Measurements from ENCODE around the gene MEF2A.

The MEF2A gene

DNA sequence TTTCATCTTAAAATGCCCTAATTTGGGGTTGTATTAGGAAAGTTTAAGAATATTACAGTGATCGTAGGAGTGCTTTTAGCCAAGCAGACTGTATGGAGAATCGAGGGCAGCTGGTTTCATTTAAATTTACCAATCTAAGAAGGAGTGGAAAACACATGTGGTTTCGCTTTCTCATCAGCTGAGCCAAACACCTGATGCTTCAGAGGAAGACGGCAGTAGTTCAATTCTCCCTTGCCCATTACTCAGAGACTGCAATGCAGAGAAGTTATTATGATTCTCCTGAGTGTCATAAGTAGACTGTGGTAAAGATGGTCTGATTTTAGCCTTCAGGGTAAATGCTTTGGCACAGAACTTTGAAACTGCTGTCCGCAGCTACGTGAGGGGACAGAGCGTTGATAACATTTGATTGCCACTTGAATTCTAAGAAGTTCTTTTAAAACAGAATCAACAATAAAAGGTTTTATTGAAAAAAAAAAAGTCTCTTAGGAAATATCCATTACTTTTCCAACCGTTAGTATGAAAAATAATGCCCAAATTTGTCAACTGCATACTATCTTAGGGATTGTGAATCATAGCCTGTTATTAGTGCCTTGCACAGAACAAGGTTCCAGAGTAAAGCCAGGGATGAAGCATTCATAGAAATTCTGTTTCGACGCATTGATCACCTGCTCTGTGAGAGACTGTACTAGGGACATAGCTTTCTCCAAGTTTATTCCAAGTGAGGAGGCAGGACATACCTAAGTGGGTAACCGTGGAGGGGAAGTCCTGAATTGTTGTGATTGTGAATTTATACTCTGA, 141.9 kb downstream of the MEF2A start:
- no peak for DNase-seq

DNA sequence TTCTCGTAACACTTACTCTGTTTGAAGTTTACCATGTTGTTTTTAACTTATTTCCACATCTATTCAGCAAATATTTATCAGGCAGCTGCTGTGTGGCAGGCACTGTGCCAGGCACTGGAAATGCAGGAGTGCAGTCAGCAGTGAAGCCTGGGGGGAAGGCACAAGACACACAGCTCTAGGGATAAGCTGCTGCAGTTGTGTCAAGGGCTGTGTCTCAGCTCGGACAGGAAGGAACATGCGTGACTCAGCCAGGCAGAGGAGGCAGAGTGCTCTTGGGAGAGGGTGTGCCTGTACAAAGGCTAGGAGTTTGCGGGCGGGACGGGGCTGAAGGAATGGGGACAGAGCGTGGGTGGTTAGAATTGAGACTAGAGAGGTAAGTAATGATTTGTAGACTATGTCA, 142.8 kb downstream of the MEF2A start:
- DNase-seq = no peak

DNA sequence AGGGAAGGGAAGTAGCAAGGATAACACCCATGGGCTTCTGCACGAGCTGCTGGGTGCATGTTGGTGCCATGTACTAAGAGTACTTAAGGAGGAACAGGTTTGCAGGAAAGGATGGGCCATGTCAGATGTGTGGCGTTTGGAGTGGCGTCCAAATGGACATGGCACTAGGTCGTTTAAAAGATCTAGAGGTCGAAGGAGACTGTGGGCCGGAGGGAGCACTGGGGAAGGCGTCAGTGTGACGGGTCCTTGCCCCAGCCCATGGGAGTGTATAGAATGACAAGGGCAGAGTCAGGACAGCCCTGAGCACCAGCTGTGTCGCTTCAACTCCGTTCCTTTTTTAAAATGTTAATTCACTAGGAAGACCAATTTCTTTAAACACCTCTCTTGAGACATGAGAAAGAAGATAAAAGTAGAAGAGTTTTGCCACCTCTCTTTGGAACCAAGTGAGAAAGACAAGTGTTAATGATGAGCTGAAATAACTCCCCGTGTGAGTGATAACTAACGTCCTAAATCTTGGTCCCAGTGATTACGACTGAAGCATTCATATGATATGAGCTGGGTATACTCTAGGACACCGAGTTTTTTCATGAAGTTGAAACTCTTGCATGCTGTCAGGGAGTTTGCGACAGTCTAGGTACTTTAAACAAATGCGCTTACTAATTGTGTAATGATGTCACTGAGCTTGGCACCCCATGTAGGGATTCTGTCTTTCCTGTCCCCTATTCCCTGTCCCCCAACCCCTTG, 143.6 kb downstream of the MEF2A start:
- no peak for DNase-seq

DNA sequence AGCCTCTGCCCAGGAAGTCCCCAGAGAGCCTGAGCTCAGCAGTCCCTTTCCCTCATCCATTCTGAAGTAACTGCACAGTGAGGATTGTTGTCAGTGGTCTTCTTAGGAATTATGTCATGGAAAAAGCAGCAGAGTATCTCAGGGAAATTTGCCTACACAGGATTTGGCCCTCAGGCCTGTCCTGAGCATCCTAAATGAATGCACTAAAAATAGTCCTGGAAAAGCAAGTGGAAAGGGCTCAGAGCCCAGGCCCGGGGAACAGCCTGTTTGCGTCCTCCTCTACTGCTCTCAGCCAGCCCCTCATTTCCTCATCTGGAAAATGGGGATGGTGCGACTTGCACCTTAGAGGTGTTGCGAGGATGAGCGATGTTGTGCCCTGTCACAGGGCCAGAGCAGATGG, 145.8 kb downstream of the MEF2A start:
- DNase-seq = no peak

DNA sequence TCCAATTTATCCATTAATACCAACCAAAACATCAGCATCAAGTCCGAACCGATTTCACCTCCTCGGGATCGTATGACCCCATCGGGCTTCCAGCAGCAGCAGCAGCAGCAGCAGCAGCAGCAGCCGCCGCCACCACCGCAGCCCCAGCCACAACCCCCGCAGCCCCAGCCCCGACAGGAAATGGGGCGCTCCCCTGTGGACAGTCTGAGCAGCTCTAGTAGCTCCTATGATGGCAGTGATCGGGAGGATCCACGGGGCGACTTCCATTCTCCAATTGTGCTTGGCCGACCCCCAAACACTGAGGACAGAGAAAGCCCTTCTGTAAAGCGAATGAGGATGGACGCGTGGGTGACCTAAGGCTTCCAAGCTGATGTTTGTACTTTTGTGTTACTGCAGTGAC, 146.6 kb downstream of the MEF2A start:
- no peak for DNase-seq

DNA sequence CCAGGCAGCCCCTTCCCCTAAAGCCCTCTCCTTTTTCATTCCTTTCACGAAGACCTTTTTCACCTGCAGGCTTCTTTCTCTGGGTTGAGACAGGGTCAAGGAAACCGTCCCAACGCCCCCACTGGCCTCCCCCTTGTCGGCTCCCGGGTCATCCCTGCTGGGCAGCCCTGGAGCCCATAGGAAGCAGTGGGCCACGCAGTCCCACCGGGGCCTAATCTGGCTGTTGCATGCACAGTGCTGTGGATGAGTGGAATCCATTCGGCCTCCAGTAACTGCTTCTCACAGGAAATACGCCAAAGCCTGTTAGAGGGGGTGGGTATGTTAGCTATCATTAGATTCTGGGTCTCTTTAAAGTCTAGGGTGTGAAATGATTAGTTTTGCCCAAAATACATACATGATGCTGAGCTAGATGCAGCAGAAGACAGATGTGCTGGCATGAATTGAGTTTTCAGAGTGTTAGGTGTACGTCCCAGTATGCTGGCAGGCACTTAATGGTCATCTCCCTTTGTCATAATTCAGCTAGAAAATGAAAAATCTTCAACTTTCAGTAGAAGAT, 150.8 kb downstream of the MEF2A start:
- DNase-seq = no peak

DNA sequence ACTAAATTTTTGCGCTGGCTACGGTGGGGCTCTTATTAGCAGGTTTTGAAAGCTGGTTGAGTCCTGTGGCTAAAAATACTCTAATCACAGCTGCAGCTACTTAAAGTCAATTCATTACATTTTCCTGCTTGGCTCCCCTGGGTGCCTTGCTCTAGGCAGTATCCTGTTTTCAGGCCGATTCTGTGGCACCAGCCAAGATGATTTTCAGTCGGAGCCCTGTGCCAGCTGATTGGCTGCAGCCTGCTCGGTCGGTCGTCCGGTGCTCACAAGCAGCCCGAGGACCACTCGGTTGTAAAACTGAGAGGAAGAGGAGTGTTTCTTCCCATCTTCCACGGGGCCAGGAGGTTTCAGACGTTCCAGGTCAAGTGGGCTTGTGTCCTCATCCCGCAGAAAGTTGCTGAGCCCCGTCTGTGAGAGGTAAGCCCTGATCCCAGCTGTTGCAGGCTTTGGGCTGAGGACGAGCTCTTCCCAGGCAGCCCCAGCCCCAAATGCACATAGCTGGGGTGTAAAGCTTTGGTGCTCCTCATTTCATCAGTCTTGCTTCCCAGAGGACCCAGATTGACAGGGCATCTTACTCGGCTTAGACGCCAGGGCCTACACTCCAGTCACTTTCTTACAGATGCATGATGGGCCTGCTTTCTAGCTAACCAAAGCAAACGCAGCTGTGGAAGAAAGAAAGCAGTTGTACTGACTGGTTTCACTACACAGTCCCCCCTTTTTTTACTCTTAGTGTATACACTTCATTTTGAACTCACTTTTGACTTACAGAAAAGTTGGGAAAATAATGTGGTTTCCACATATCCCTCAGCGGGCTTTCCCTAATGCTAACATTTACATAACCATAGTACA, 151.6 kb downstream of the MEF2A start:
- no peak for DNase-seq

DNA sequence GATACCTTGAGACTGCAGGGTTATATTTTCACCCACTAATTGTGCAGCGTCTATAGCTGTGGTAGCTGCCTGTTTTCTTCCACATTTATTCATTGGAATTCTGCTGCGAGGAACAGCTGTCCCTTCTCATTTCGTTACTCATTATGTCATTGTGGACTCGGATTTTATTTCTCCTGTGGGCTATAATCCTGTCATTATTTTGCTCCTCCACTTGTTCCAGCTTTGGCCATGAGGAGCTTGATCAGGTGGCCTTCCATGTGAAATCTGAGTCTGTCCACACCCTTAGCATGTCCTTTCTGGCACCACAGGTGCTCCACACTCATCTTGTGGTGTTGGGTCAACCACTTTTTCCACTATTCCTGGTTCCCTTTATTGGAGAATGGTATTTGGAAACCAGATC, 152.6 kb downstream of the MEF2A start:
- no peak for DNase-seq

DNA sequence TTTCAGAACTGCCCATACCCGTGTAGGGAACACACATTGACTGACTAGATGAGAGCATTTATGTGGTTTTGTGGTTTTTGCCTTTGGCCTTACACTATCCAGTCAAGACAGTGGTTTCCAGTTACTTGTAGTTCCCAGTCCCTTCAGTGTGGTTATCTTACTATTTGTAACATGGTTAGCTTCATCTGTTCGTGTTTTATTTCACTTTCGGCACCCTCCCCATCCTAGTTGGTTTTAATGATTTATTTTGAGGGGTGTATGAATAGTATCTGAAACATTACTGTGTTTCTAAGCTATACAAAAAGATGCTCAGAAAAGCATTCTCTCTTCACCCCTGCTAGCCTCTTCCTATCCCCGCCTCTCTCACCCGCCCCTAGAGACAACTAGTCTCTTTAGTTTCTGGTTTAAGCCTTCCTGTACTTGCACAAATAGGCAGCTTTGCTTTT, 153.3 kb downstream of the MEF2A start:
- DNase-seq = no peak

DNA sequence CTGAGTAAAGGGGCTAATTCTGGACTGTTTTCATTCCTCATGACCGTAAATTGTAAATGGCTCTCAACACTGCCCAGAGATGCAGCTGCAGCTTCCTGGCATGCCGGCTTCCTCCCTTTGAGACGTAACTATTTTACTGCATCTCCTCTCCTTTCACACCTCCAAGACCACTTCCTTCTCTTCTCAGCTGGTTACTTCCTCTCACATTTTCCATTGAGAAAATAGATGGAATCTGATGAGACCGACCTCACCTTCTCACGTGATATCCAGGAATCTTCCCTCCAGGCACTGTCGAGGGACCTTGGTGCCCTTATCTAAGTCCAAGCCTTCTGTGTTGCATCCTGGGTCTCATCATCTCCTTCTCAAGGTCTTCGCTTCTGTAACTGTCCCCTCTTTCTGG, 154.7 kb downstream of the MEF2A start:
- no peak for DNase-seq

DNA sequence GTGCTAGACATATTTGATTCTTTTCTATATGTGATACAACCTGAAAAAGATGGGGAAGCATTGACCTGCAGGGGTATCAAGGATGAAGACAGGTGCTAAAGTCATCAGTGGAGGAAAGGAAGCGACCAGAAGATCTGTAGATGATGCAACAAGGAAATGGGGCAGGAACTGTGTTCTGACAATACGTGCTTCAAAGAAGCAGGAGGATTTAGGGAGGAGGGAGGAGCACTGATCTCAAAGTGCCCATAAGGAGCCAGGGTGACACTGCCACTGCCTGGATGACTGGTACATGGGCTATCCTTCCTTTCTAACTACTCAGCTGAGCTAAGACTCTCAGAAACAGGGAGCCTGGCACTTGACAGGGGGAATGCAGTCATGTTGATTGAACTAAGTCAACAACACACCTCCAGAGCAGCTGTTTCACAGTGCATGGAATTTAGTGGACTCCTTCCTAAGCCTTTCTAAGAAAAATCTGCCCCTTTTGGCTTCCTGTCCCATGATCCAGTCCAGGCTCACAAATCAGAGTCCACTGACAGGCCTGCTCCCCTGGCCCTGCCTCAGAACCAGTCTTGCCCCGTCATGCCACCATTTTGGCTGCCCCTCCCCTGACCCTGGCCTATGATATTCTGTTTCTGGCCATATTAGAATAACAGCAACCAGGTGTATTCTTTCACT, 155.5 kb downstream of the MEF2A start:
- no peak for DNase-seq

DNA sequence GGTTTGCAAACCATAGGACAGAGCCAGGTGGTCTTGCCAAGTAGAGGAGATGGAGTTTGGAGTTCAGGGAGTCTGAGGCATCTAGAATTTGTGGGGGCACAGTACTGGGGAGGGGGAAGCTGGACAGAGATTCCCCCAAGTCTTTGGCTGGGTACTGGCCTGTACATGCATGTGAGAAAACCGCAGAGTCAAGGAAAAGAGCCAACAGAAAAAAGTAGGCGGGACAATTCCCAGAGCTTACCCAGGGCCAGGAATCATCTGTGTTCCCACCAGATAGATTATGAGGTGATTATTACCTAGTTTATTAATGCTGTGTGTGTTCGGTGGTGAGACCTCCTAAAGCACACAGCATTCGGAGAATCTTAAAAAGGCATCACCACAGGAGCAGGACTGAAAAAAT, 156.1 kb downstream of the MEF2A start:
- no peak for DNase-seq

DNA sequence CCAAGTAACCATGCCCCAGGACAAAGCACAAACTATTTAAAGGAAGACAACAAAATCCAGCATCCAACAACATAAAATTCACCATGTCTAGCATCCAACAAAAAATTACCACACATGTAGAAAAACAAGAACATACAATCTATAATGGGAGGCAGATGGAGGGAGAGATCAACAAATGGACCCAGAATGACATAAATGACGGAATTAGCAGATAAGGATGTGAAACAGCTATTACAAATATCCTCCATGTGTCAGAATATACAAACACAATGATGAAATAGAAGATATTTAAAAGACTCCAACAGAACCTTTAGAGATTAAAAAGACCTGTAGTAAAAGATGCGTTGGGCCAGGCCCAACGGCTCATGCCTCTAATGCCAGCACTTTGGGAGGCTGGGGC, 156.6 kb downstream of the MEF2A start:
- no peak for DNase-seq

DNA sequence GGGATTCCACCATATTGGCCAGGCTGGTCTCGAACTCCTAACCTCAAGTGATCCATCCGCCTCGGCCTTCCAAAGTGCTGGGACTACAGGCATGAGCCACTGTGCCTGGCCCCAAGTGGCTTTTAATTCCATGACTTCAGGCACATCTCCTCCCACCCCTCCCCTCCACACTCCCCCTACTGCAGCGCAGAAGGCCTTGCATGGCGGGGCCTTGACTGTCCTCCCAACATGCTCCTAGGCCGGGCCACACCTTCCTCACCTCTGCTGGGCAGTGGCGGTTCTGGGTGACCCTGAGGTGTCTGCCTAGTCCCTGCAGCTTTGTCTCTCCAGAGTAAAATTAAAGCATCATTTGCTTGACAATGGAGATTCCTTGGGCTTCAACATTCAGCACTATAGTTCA, 160.5 kb downstream of the MEF2A start:
- no peak for DNase-seq

DNA sequence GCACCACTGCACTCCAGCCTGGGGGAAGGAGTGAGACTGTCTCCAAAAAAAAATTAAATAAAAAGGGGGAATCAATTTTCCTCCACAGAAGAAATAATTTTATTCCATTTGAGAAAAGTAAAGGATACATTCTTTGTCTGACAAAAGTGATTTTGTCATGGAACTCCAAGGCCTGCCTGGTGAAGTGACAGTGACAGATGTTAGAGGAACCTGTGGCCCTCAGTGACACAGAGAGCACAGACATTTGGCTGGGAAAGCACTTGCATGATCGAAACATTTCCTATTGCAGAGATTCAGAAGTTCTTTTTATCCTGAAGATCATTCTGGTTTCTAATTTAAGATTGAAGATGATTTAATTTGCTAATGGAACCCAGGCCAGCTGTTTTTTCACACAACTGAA, 161.5 kb downstream of the MEF2A start:
- no peak for DNase-seq

DNA sequence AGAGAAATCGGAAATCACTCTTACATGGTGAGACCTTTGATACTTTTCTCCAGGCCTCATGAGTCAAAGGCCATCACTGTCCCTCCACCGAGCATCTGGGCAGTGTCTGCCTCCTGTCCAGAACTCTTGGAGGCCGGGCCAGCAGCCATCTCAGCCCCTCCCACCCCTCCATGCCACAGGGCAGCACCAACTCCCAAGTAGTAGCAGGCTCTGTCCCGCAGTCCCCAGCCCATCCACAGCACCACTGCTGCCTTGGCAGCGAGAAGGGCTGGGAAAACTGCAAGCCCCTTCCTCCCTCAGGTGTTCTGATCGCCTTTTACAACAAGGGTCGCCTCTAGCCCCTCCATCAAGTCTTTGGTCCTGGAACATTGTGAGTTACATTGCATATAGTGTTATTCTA, 161.9 kb downstream of the MEF2A start:
- no peak for DNase-seq

DNA sequence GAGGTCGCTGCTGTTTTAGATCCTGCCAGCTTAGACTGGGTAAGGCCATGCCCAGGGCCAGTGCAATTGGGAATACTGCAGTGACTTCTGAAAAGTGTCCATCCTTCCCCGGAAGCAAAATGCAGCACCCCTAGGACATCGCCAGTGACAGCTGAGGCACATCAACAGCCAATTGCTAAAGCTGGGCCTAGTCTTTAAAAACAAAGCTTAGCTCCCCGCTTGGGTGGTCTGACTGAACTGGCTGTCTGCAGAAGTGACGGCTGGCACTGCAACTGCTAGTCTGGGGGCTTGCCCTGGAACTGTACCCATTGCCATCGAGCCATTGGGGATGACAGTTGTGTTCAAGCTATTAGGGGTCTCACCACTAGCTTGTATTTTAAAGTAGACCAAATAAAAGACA, 163.1 kb downstream of the MEF2A start:
- no peak for DNase-seq

DNA sequence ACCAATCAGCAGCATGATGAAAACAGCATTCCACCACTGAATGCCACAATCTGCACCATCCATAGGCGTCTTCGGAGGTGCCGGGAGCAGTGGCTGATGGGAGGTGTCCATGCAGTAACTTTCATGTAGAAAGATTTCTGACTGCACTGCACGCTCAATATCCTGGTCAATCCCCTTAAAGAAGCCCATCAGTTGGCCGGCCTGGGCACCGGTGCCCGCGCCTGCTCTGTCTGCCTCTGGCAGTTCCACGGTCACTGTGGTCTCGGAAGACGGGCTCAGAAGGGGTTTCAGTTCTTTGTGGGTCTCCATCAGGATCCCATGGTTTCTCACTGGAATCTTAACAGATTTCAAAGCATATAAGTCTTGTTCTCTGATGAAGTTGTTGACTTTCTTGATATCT, 163.5 kb downstream of the MEF2A start:
- no peak for DNase-seq

DNA sequence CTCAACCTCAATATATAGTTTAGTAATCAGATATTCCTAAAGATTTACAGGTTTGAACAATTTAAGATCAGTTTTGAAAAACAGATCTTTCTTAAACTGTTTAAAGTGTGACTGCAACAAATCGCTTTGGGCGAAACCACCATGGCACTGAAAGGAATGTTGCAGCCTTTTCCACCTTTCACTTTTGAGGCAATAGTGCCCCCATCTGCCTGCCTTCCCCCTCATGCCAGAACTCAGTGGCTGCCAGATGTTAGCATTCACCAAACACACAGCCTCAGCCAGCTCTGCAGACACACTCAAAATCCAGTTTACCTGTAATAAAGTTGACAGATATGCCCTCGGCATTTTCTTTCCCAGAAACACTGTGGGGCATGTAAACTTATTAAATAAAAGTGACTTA, 164.1 kb downstream of the MEF2A start:
- DNase-seq = no peak

DNA sequence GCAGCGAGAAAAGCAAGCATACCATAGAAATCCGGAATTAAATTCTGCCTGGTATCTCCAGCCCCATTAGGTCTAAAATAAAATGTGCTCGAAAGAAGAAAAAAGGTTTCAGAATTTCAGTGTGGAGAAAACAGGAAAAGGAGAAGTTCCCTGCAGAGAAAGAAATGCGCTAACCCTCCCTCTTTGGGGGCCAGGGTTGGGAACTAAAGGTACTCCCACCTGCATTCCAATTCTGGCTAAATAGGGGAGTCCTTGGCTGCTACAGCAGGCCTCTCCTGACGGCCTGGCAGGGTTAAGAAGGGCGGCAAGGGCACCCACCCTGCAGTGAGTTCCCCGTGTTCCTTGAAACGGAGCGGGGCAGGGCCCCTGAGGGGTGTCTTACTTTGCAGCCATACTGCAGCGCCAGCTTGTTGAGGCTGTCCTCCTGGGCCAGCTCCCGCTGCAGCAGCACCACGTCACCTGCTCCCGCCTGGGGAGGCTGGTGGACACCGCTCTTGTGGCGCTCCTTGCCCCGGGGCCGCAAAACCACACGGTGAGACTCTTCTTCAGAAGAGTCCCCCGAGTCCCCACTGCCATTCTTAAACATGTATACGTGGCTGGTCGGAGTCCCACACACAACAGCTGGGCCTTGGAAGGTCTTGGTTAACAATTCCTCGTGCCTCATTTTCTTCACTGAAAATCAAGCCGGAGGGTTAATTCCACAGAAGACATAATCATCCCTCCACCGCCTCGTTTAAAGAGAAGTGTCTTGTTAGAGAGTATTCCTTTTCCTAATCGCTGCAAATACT, 165.7 kb downstream of the MEF2A start:
- no peak for DNase-seq

DNA sequence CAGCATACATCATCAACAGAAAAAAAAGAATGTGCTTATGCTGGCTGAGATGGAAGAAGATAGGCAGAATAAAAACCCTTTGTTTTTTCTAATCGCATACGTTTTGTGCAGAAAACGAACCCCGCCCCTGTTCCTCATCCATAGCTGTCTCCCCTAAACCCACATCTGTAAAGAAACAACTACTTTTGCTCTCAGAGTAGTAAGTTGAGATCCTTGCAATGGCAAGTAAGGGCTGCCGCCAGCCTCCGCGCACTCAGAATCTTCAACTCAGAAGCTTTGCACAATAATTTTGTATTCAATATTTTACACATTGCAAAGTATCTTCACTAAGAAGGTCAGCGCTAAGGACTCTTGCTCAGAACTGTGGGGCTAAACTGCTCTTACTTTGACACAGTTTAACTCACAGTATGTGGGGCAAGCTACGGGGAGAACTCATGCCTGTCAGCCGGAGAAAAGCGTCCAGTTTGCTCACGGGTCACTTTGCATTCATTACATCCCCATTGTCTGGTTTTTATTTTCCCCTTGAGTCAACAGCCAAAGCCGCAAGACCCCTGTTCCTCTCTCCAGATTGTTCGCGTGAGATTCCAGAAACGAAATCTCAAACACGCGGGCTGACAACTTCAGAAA, 166.5 kb downstream of the MEF2A start:
- DNase-seq = no peak

Measured in activated effector memory CD4-positive, alpha-beta T cell treated with anti-CD3 and anti-CD28 coated beads, Interleukin-2, amount 50 U/mL, for 16 hours (primary cell).